ENCODE measurements around the gene TC2N.

Gene TC2N

DNA sequence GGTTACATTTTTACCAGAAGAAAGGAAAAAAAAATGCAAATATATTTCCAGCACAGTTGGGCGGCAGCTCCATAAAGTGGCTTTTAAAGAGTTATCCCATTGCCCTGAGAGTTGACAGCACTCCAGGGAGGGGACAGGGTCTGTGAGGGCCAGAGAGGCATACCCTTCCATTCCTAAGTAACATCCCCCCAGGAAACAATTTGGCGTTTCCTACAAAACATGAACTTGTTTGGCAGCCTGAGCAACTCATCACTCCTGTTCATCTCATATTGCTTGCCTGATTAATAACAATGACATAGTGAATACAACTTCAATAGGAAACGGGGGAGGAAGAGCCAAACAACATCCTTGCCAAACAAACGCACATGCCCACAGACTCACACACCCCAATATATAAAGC lies 23.3 kb downstream of the TC2N start:
- H3K4me3 ChIP-seq (ENCODE audit: low read length) = peak overlapping the region; percentile 14; the same call in 1 of the 2 replicates
- H2AFZ ChIP-seq (ENCODE audit: low read depth, low read length) = peak overlapping the region; percentile 4; the same call in 1 of the 2 replicates
- no peaks in the 10 kb centered on the region for H4K20me1 ChIP-seq (ENCODE audit: insufficient read depth, low read length)
- no peaks in the 10 kb centered on the region for H3K9me3 ChIP-seq (ENCODE audit: insufficient read depth, low read length)
- H3K9ac ChIP-seq (ENCODE audit: low read length) = peak overlapping the region; percentile 51
- TF ChIP-seq EZH2phosphoT487 (IDR thresholded peaks at IDR 0.05; ENCODE audit: low read depth) = no peak
- TF ChIP-seq, protein P1, sequence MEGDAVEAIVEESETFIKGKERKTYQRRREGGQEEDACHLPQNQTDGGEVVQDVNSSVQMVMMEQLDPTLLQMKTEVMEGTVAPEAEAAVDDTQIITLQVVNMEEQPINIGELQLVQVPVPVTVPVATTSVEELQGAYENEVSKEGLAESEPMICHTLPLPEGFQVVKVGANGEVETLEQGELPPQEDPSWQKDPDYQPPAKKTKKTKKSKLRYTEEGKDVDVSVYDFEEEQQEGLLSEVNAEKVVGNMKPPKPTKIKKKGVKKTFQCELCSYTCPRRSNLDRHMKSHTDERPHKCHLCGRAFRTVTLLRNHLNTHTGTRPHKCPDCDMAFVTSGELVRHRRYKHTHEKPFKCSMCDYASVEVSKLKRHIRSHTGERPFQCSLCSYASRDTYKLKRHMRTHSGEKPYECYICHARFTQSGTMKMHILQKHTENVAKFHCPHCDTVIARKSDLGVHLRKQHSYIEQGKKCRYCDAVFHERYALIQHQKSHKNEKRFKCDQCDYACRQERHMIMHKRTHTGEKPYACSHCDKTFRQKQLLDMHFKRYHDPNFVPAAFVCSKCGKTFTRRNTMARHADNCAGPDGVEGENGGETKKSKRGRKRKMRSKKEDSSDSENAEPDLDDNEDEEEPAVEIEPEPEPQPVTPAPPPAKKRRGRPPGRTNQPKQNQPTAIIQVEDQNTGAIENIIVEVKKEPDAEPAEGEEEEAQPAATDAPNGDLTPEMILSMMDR (IDR thresholded peaks at IDR 0.05; ENCODE audit: low read depth, low read length) = no peak
- peak overlapping the region; percentile 61 for H3K4me2 ChIP-seq (ENCODE audit: low read length)
- H3K79me2 ChIP-seq (ENCODE audit: low read length) = no peaks in the 10 kb centered on the region
- H3K36me3 ChIP-seq (replicated peaks; ENCODE audit: low read depth, low read length) = peaks cover 10% of the 10 kb centered on the region
- peak overlapping the region; percentile 78 for H3K27ac ChIP-seq (ENCODE audit: low read length)
- H3K4me1 ChIP-seq (ENCODE audit: low read length) = peaks cover 91% of the 10 kb centered on the region
- no peaks in the 10 kb centered on the region for H3K27me3 ChIP-seq (ENCODE audit: low read depth, low read length)

DNA sequence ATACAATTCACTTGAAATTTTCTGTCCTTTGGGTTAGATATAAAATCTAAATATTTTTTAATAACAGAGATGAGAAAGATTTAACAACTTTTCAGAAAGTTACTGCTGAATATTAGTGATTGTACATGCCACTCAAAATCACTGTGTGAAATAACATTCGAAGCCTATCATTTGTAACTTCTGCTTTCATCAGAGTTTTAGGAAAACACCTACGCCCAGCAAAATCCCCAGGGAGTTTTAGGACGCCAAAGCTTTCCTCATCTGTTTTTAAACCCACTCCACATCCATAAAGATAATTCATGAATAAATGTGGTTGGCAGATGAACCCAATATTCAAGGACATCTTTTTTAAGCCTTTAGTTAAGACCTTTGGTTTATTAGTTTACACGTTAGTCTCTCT lies 23.9 kb downstream of the TC2N start:
- TF ChIP-seq, protein P1 (IDR thresholded peaks at IDR 0.05; ENCODE audit: low read depth, low read length) = no peak
- TF ChIP-seq EZH2phosphoT487 (IDR thresholded peaks at IDR 0.05; ENCODE audit: low read depth) = no peak

DNA sequence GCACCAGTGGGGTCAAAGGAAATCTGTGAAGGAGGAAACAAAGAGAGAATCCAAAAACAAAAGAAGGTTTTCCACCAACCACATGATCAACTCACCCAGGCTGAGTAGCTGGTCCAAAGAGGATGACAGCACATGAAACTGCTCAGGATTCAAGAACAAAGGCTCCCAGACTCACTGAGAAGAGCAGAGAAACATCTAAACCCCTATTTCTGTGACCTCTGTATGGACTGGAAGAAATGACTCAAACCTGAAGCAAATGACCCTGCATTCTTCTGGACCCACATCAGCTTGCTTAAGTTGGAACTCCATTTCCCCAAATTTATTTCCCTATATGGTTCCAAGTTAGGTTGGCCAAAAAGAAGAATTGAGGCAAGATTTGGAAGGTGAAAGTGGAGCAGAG lies 26.3 kb downstream of the TC2N start:
- Histone ChIP-seq H3K27ac (ENCODE audit: low read length) (peak overlapping the region; percentile 4; the same call in 1 of the 2 replicates), H3K9me3 (ENCODE audit: insufficient read depth, low read length) (no peaks in the 10 kb centered on the region), H2AFZ (ENCODE audit: low read depth, low read length) (no peak overlapping the region), H3K36me3 (replicated peaks; ENCODE audit: low read depth, low read length) (peaks cover 4% of the 10 kb centered on the region), H3K9ac (ENCODE audit: low read length) (no peak overlapping the region), H3K27me3 (ENCODE audit: low read depth, low read length) (no peaks in the 10 kb centered on the region), H3K4me2 (ENCODE audit: low read length) (no peak overlapping the region), H3K4me1 (ENCODE audit: low read length) (peaks cover 62% of the 10 kb centered on the region), H4K20me1 (ENCODE audit: insufficient read depth, low read length) (no peaks in the 10 kb centered on the region), H3K79me2 (ENCODE audit: low read length) (no peaks in the 10 kb centered on the region), H3K4me3 (ENCODE audit: low read length) (no peak overlapping the region)
- no peak for TF ChIP-seq EZH2phosphoT487 (IDR thresholded peaks at IDR 0.05; ENCODE audit: low read depth)
- TF ChIP-seq, protein P1 (IDR thresholded peaks at IDR 0.05; ENCODE audit: low read depth, low read length) = no peak

More for the DNA sequence above, 23.9 kb downstream of the TC2N start:
- Histone ChIP-seq H3K4me3 (ENCODE audit: low read length) (peak overlapping the region; percentile 14; the same call in 1 of the 2 replicates), H3K4me2 (ENCODE audit: low read length) (peak overlapping the region; percentile 61), H3K36me3 (replicated peaks; ENCODE audit: low read depth, low read length) (peaks cover 5% of the 10 kb centered on the region), H2AFZ (ENCODE audit: low read depth, low read length) (peak overlapping the region; percentile 4; the same call in 1 of the 2 replicates), H3K27ac (ENCODE audit: low read length) (peak overlapping the region; percentile 78), H3K9me3 (ENCODE audit: insufficient read depth, low read length) (no peaks in the 10 kb centered on the region), H4K20me1 (ENCODE audit: insufficient read depth, low read length) (no peaks in the 10 kb centered on the region), H3K9ac (ENCODE audit: low read length) (peak overlapping the region; percentile 51), H3K27me3 (ENCODE audit: low read depth, low read length) (no peaks in the 10 kb centered on the region), H3K4me1 (ENCODE audit: low read length) (peaks cover 86% of the 10 kb centered on the region), H3K79me2 (ENCODE audit: low read length) (no peaks in the 10 kb centered on the region)

DNA sequence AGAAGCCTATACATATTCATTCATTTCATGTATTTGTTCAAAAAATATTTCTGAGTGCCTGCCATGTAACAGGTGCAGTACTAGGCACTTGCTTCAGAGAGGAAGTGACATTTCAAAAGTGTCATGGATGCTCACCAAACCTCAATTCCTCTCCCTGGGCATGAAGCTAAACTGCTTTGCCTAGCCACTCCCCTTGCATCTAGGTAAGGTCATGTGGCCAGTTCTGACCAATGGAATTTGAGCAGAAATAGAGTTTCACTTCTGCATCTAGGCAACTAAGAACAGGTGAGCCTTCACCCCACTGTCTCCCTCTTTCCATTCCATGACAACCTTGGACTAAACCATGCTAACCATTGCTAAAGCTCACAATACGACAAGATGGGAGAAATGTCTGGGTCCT lies 27.6 kb downstream of the TC2N start:
- H3K9ac ChIP-seq (ENCODE audit: low read length) = no peak overlapping the region
- TF ChIP-seq, protein P1 (IDR thresholded peaks at IDR 0.05; ENCODE audit: low read depth, low read length) = no peak
- TF ChIP-seq EZH2phosphoT487 (IDR thresholded peaks at IDR 0.05; ENCODE audit: low read depth) = no peak
- no peaks in the 10 kb centered on the region for H3K9me3 ChIP-seq (ENCODE audit: insufficient read depth, low read length)
- H3K4me2 ChIP-seq (ENCODE audit: low read length) = no peak overlapping the region
- H3K27me3 ChIP-seq (ENCODE audit: low read depth, low read length) = no peaks in the 10 kb centered on the region
- no peak overlapping the region for H3K27ac ChIP-seq (ENCODE audit: low read length)
- H3K79me2 ChIP-seq (ENCODE audit: low read length) = no peaks in the 10 kb centered on the region
- peaks cover 61% of the 10 kb centered on the region for H3K4me1 ChIP-seq (ENCODE audit: low read length)
- peaks cover 4% of the 10 kb centered on the region for H3K36me3 ChIP-seq (replicated peaks; ENCODE audit: low read depth, low read length)
- H2AFZ ChIP-seq (ENCODE audit: low read depth, low read length) = no peak overlapping the region
- H3K4me3 ChIP-seq (ENCODE audit: low read length) = no peak overlapping the region
- H4K20me1 ChIP-seq (ENCODE audit: insufficient read depth, low read length) = no peaks in the 10 kb centered on the region

Measured in OCI-LY3 (cell line).